SK-N-MC (cell line): Measurements from ENCODE around the gene TDRD12.

ENCODE experiments used
- EZH2 ChIP-seq: fragments of 200-600 bp; sonication (generic); IDR thresholded peaks from one replicate; pipeline ENCODE4 v1.6.1; 2017; ENCODE audit warnings: antibody characterized with exemption
- POLR2AphosphoS5 ChIP-seq: IDR thresholded peaks from 2 replicates; pipeline ENCODE4 v1.6.1; 2012; ENCODE audit warnings: mild to moderate bottlenecking, low read depth, low read length, borderline replicate concordance

GRCh38 chr19:32861596-32861995, 142.0 kb downstream of the TDRD12 start:
- no peak for TF ChIP-seq EZH2
- no peak for TF ChIP-seq POLR2AphosphoS5
